Glutamatergic neuron (in vitro differentiated cells): ENCODE data around the gene ECE1. TPM values are rescaled to one million over a fixed set of nuclear protein-coding genes. Genes with fewer than 3 reads are reported as not detected.

ENCODE experiments used
- DNase-seq: peaks from one replicate; pipeline ENCODE4 v3.0.0; 2022
- H3K27ac Mint-ChIP-seq: one replicate; pipeline ENCODE4 v1.8.0; 2020; ENCODE audit warnings: mild to moderate bottlenecking, mixed read lengths, inconsistent platforms; ENCODE audit not compliant: unreplicated experiment
- H3K27me3 Mint-ChIP-seq: one replicate; pipeline ENCODE4 v1.8.0; 2020; ENCODE audit warnings: mild to moderate bottlenecking, moderate library complexity, mixed read lengths, inconsistent platforms; ENCODE audit not compliant: unreplicated experiment
- H3K36me3 Mint-ChIP-seq: one replicate; pipeline ENCODE4 v1.8.0; 2020; ENCODE audit warnings: mild to moderate bottlenecking, mixed read lengths, inconsistent platforms; ENCODE audit not compliant: unreplicated experiment
- H3K4me1 Mint-ChIP-seq: one replicate; pipeline ENCODE4 v1.8.0; 2020; ENCODE audit warnings: mild to moderate bottlenecking, low read depth, mixed read lengths, inconsistent platforms; ENCODE audit not compliant: unreplicated experiment
- H3K4me3 Mint-ChIP-seq: one replicate; pipeline ENCODE4 v1.8.0; 2020; ENCODE audit warnings: mild to moderate bottlenecking, mixed read lengths, inconsistent platforms; ENCODE audit not compliant: unreplicated experiment
- H3K9me3 Mint-ChIP-seq: one replicate; pipeline ENCODE4 v1.8.0; 2020; ENCODE audit warnings: mild to moderate bottlenecking, moderate library complexity, mixed read lengths, inconsistent platforms; ENCODE audit not compliant: unreplicated experiment
- total RNA-seq: library from RNA; stranded (reverse); fragmentation: NEBNext Ultra II Directional; extraction: Animal tissue kit (Norgen Biotek cat#: 25700); gene quantifications from one replicate; pipeline ENCODE4 v1.2.1, GENCODE V29; 2021; ENCODE audit not compliant: unreplicated experiment
- TF ChIP-seq, protein P1 (sequence below): fragments of 200-600 bp; sonication (generic); IDR thresholded peaks from one replicate; pipeline ENCODE4 v1.5.0; 2021; ENCODE audit not compliant: partially characterized antibody, unreplicated experiment

Gene ECE1
- total RNA-seq, 1 donor from 2014 or later = 36.1 TPM

- H3K4me3 Mint-ChIP-seq = no peak overlapping the region
- H3K27me3 Mint-ChIP-seq = no peaks in the 10 kb centered on the region
- peaks cover 2% of the 10 kb centered on the region for H3K4me1 Mint-ChIP-seq
- H3K36me3 Mint-ChIP-seq = no peaks in the 10 kb centered on the region
- DNase-seq = no peak
- H3K27ac Mint-ChIP-seq = no peak overlapping the region
- TF ChIP-seq, protein P1, sequence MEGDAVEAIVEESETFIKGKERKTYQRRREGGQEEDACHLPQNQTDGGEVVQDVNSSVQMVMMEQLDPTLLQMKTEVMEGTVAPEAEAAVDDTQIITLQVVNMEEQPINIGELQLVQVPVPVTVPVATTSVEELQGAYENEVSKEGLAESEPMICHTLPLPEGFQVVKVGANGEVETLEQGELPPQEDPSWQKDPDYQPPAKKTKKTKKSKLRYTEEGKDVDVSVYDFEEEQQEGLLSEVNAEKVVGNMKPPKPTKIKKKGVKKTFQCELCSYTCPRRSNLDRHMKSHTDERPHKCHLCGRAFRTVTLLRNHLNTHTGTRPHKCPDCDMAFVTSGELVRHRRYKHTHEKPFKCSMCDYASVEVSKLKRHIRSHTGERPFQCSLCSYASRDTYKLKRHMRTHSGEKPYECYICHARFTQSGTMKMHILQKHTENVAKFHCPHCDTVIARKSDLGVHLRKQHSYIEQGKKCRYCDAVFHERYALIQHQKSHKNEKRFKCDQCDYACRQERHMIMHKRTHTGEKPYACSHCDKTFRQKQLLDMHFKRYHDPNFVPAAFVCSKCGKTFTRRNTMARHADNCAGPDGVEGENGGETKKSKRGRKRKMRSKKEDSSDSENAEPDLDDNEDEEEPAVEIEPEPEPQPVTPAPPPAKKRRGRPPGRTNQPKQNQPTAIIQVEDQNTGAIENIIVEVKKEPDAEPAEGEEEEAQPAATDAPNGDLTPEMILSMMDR = no peak
- H3K9me3 Mint-ChIP-seq = peaks cover 2% of the 10 kb centered on the region
Observed at GRCh38 chr1:21245688-21246229, 44.5 kb downstream of the ECE1 start.

DNA sequence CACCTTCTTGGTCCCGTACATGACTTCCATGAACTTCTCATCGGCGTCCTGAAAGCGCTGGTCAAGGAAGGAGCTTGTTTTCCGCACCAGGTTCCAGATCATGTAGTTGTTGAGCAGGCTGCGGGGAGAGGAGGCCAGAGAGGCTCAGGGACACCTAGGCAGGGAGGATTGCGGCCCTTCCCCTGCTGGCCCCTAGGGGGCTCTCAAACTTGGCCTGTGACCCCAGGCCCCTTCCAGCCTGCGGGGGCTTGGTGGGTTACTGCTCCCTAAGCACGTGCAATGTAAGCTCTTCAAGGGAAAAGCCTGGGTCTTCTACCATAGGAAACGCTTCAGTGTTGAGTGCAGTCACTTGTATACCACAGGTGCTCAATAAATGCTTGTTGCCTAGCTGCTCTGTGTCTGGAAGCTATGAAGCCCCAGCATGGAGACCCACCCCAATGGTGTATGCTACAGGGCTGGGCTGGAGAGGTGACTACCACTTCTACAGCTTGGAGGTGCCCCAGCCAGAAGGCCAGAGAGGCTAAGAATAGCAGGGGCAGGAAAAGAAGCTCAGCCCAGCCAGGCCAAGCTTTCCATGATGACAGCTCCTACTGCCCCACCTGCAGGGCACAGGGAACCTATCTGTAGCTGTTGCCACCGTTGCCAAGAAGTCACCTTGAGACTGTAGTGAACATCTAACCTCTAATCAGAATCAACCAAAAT, 45.1 kb downstream of the ECE1 start:
- no peak for DNase-seq
- TF ChIP-seq, protein P1 = no peak
- Mint-ChIP-seq H3K4me3 (no peak overlapping the region), H3K9me3 (no peaks in the 10 kb centered on the region), H3K27ac (no peak overlapping the region), H3K36me3 (no peaks in the 10 kb centered on the region), H3K27me3 (no peaks in the 10 kb centered on the region), H3K4me1 (no peaks in the 10 kb centered on the region)

DNA sequence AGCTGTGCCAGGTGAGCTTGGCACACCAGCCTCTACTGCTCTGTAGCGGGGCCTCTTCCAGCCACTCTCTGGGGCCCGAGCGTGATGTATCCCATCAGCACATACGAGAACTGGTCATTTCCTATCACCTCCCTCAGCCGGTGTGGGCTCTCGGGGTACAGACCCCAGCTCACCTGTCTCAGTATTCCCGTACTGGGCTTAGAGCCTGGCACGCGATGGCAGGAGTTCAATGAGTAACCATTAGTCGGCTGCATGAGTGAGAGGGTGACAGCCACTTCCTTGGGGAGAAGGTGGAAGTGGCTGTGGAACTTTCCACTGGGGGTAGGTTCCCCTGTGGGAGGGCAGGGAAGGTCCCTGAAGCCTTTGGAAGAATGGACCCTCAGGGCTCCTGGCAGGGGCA, 46.1 kb downstream of the ECE1 start:
- H3K4me3 Mint-ChIP-seq = no peak overlapping the region
- TF ChIP-seq, protein P1 = no peak
- no peaks in the 10 kb centered on the region for H3K9me3 Mint-ChIP-seq
- no peak overlapping the region for H3K27ac Mint-ChIP-seq
- H3K36me3 Mint-ChIP-seq = no peaks in the 10 kb centered on the region
- DNase-seq = no peak
- H3K27me3 Mint-ChIP-seq = no peaks in the 10 kb centered on the region
- H3K4me1 Mint-ChIP-seq = no peaks in the 10 kb centered on the region

- Mint-ChIP-seq H3K9me3 (no peaks in the 10 kb centered on the region), H3K4me3 (no peak overlapping the region), H3K27me3 (no peaks in the 10 kb centered on the region), H3K4me1 (no peaks in the 10 kb centered on the region), H3K36me3 (no peaks in the 10 kb centered on the region), H3K27ac (no peak overlapping the region)
- no peak for DNase-seq
- TF ChIP-seq, protein P1 = no peak
Observed at GRCh38 chr1:21242846-21243245, 47.4 kb downstream of the ECE1 start.
